ENCODE data around the gene RTTN.

The RTTN gene

GRCh38 chr18:70148039-70148938 is 57.2 kb downstream of the RTTN start:
- TF ChIP-seq ZNF565 (CRISPR knock-in tag; conservative IDR thresholded peaks at IDR 0.05; ENCODE audit: low read depth) (no peak), BACH2 (CRISPR knock-in tag; IDR thresholded peaks at IDR 0.05; ENCODE audit: borderline replicate concordance) (no peak), ZC3H10 (CRISPR knock-in tag; IDR thresholded peaks at IDR 0.05) (no peak), TCF4 (CRISPR knock-in tag; IDR thresholded peaks at IDR 0.05; ENCODE audit: borderline replicate concordance) (no peak), OSR1 (CRISPR knock-in tag; IDR thresholded peaks at IDR 0.05) (no peak)
- no peak for ATAC-seq

DNA sequence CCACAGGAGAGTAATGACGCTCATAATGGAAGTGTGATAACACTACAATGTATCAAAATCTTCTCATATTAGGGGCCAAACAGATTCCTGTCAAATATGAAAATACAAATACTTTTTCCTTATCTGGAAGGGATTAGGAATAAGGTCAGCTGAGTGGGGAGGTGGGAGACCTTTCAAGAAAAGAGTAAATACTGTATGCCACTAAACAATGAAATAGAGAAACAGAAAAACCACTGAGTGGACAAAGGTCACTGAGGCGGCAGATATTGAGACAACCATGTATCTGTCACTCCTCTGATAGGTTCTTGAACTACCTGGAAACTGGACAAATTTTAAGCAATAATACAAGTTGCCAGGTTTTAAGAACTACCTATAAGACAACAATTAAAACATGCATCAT is 59.3 kb downstream of the RTTN start:
- TF ChIP-seq OSR1 (CRISPR knock-in tag; IDR thresholded peaks at IDR 0.05) (no peak), CSDC2 (CRISPR knock-in tag; IDR thresholded peaks at IDR 0.05) (no peak), ISL1 (CRISPR knock-in tag; IDR thresholded peaks at IDR 0.05) (no peak), TSHZ2 (CRISPR knock-in tag; IDR thresholded peaks at IDR 0.05) (no peak), POU6F1 (CRISPR knock-in tag; IDR thresholded peaks at IDR 0.05; ENCODE audit: borderline replicate concordance, low read depth) (no peak), SNAI2 (CRISPR knock-in tag; IDR thresholded peaks at IDR 0.05) (no peak), ZNF565 (CRISPR knock-in tag; conservative IDR thresholded peaks at IDR 0.05; ENCODE audit: low read depth) (no peak), ZNF70 (CRISPR knock-in tag; IDR thresholded peaks at IDR 0.05) (no peak), ESRRG (CRISPR knock-in tag; IDR thresholded peaks at IDR 0.05) (no peak), ZFP3 (CRISPR knock-in tag; IDR thresholded peaks at IDR 0.05) (no peak), ZNF8 (CRISPR knock-in tag; IDR thresholded peaks at IDR 0.05) (no peak), ZC3H10 (CRISPR knock-in tag; IDR thresholded peaks at IDR 0.05) (no peak), TOX (CRISPR knock-in tag; IDR thresholded peaks at IDR 0.05; ENCODE audit: borderline replicate concordance) (no peak), ZFP30 (CRISPR knock-in tag; IDR thresholded peaks at IDR 0.05) (no peak)
- TF ChIP-seq, protein P1, sequence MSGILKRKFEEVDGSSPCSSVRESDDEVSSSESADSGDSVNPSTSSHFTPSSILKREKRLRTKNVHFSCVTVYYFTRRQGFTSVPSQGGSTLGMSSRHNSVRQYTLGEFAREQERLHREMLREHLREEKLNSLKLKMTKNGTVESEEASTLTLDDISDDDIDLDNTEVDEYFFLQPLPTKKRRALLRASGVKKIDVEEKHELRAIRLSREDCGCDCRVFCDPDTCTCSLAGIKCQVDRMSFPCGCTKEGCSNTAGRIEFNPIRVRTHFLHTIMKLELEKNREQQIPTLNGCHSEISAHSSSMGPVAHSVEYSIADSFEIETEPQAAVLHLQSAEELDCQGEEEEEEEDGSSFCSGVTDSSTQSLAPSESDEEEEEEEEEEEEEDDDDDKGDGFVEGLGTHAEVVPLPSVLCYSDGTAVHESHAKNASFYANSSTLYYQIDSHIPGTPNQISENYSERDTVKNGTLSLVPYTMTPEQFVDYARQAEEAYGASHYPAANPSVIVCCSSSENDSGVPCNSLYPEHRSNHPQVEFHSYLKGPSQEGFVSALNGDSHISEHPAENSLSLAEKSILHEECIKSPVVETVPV (CRISPR knock-in tag; IDR thresholded peaks at IDR 0.05), result no peak
- TF ChIP-seq, protein P2, sequence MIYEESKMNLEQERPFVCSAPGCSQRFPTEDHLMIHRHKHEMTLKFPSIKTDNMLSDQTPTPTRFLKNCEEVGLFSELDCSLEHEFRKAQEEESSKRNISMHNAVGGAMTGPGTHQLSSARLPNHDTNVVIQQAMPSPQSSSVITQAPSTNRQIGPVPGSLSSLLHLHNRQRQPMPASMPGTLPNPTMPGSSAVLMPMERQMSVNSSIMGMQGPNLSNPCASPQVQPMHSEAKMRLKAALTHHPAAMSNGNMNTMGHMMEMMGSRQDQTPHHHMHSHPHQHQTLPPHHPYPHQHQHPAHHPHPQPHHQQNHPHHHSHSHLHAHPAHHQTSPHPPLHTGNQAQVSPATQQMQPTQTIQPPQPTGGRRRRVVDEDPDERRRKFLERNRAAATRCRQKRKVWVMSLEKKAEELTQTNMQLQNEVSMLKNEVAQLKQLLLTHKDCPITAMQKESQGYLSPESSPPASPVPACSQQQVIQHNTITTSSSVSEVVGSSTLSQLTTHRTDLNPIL (CRISPR knock-in tag; IDR thresholded peaks at IDR 0.05; ENCODE audit: low read depth), result no peak
- no peak for ATAC-seq

- no peak for ATAC-seq
- TF ChIP-seq ISL1 (CRISPR knock-in tag; IDR thresholded peaks at IDR 0.05) (no peak), ARNTL (CRISPR knock-in tag; IDR thresholded peaks at IDR 0.05; ENCODE audit: borderline replicate concordance, low read depth) (no peak), PATZ1 (CRISPR knock-in tag; IDR thresholded peaks at IDR 0.05; ENCODE audit: borderline replicate concordance) (no peak), ZNF70 (CRISPR knock-in tag; IDR thresholded peaks at IDR 0.05) (no peak), ZFP3 (CRISPR knock-in tag; IDR thresholded peaks at IDR 0.05) (no peak), ZNF8 (CRISPR knock-in tag; IDR thresholded peaks at IDR 0.05) (no peak), ZC3H10 (CRISPR knock-in tag; IDR thresholded peaks at IDR 0.05) (no peak), ESRRG (CRISPR knock-in tag; IDR thresholded peaks at IDR 0.05) (no peak), POU6F1 (CRISPR knock-in tag; IDR thresholded peaks at IDR 0.05; ENCODE audit: borderline replicate concordance, low read depth) (no peak), ZNF565 (CRISPR knock-in tag; conservative IDR thresholded peaks at IDR 0.05; ENCODE audit: low read depth) (no peak), ZFP30 (CRISPR knock-in tag; IDR thresholded peaks at IDR 0.05) (no peak), BACH2 (CRISPR knock-in tag; IDR thresholded peaks at IDR 0.05; ENCODE audit: borderline replicate concordance) (no peak)
- TF ChIP-seq, protein P1 (CRISPR knock-in tag; IDR thresholded peaks at IDR 0.05), result no peak
- TF ChIP-seq, protein P2 (CRISPR knock-in tag; IDR thresholded peaks at IDR 0.05; ENCODE audit: low read depth), result no peak
These were observed 63.5 kb downstream of the RTTN start for GRCh38 chr18:70142001-70142400.
